PC-3 (cell line): ENCODE measurements around the gene TTYH2. TPM values are rescaled to one million over a fixed set of nuclear protein-coding genes. Genes with fewer than 3 reads are reported as not detected.

Experiments used
- ATAC-seq: fragments of 200-7000 bp; cut with Tn5 transposase; 2 replicates; pipeline ENCODE4 v1.9.1; 2020; ENCODE audit warnings: mild to moderate bottlenecking, moderate library complexity
- BruUV-seq: library from RNA; stranded (reverse); fragments of 400-500 nt; replicated peaks from 2 replicates; lab custom pipeline; 2021; lab: Mats Ljungman, UMichigan
- CTCF ChIA-PET: fragments of 300-600 bp; sonication (Branson Sonifier 250); formaldehyde crosslinking; loops from one replicate; lab custom pipeline; 2022; ENCODE audit warnings: antibody characterized with exemption; lab: Charles Lee
- POLR2A ChIA-PET: fragments of 300-600 bp; sonication (Branson Sonifier 250); formaldehyde crosslinking; loops from one replicate; lab custom pipeline; 2022; ENCODE audit warnings: antibody characterized with exemption; ENCODE audit not compliant: unreplicated experiment; lab: Charles Lee
- DNase-seq: peaks from one replicate; pipeline ENCODE4 v3.0.0-alpha.2; 2015
- H2AFZ ChIP-seq: fragments of 300-600 bp; sonication (generic); 2 replicates; pipeline ENCODE4 v1.6.0; 2016; ENCODE audit warnings: antibody characterized with exemption, low read length
- H3F3A ChIP-seq: fragments of 300-600 bp; sonication (generic); one replicate; pipeline ENCODE4 v1.6.0; 2017; ENCODE audit warnings: antibody characterized with exemption, low read length, control low read depth, mild to moderate bottlenecking; ENCODE audit not compliant: unreplicated experiment
- H3K27ac ChIP-seq: fragments of 300-600 bp; sonication (generic); 2 replicates; pipeline ENCODE4 v1.5.1; 2016; ENCODE audit warnings: mild to moderate bottlenecking, low read length
- H3K27me3 ChIP-seq: fragments of 300-600 bp; sonication (generic); 2 replicates; pipeline ENCODE4 v1.6.1; 2016; ENCODE audit warnings: low read length, mixed read lengths
- H3K36me3 ChIP-seq: fragments of 300-600 bp; sonication (generic); 2 replicates; pipeline ENCODE4 v1.6.1; 2016; ENCODE audit warnings: low read depth, mixed run types, low read length, mixed read lengths
- H3K4me1 ChIP-seq: fragments of 300-600 bp; sonication (generic); 2 replicates; pipeline ENCODE4 v1.5.1; 2016; ENCODE audit warnings: low read length; ENCODE audit not compliant: insufficient read depth
- H3K4me2 ChIP-seq: fragments of 300-600 bp; sonication (generic); 2 replicates; pipeline ENCODE4 v1.6.0; 2016; ENCODE audit warnings: low read length
- H3K4me3 ChIP-seq: fragments of 300-600 bp; sonication (generic); 2 replicates; pipeline ENCODE4 v1.5.1; 2016; ENCODE audit warnings: mild to moderate bottlenecking, low read length, mixed read lengths
- H3K79me2 ChIP-seq: fragments of 300-600 bp; sonication (generic); 2 replicates; pipeline ENCODE4 v1.6.1; 2017; ENCODE audit warnings: low read length, mixed read lengths
- H3K9ac ChIP-seq: fragments of 300-600 bp; sonication (generic); 2 replicates; pipeline ENCODE4 v1.6.0; 2016; ENCODE audit warnings: mild to moderate bottlenecking, low read length
- H3K9me2 ChIP-seq: fragments of 300-600 bp; sonication (generic); replicated peaks from 2 replicates; pipeline ENCODE4 v1.6.1; 2016; ENCODE audit warnings: mixed run types, low read length, mixed read lengths
- H3K9me3 ChIP-seq: fragments of 300-600 bp; sonication (generic); 2 replicates; pipeline ENCODE4 v1.6.1; 2016; ENCODE audit warnings: low read length, mixed read lengths
- H4K20me1 ChIP-seq: fragments of 300-600 bp; sonication (generic); 2 replicates; pipeline ENCODE4 v1.6.1; 2016; ENCODE audit warnings: low read length, mixed read lengths
- EZH2 ChIP-seq: fragments of 300-600 bp; sonication (generic); IDR thresholded peaks from one replicate; pipeline ENCODE4 v1.6.1; 2017; ENCODE audit warnings: antibody characterized with exemption, mild to moderate bottlenecking, low read length; ENCODE audit not compliant: unreplicated experiment
- EZH2phosphoT487 ChIP-seq: fragments of 300-600 bp; sonication (generic); IDR thresholded peaks from 2 replicates; pipeline ENCODE4 v1.6.1; 2018; ENCODE audit warnings: mild to moderate bottlenecking, antibody characterized with exemption, low read length, borderline replicate concordance
- intact Hi-C: fragments of 100-400 bp; cut with micrococcal nuclease; formaldehyde crosslinking; loops from 2 replicates; pipeline ENCODE4 v1.9.0; 2023
- total RNA-seq: library from RNA; depleted of rRNA; stranded (reverse); fragments of >200 nt; gene quantifications from 2 replicates; pipeline ENCODE4 v1.2.3, GENCODE V29; 2014
- TF ChIP-seq, protein P1 (sequence below): fragments of 300-600 bp; sonication (generic); conservative IDR thresholded peaks from 2 replicates; pipeline ENCODE4 v1.5.1; 2017; ENCODE audit warnings: antibody characterized with exemption, low read depth, mild to moderate bottlenecking, low read length

TTYH2 gene
- total RNA-seq, 1 experiment from 2014 or later: 17.6 TPM

DNA sequence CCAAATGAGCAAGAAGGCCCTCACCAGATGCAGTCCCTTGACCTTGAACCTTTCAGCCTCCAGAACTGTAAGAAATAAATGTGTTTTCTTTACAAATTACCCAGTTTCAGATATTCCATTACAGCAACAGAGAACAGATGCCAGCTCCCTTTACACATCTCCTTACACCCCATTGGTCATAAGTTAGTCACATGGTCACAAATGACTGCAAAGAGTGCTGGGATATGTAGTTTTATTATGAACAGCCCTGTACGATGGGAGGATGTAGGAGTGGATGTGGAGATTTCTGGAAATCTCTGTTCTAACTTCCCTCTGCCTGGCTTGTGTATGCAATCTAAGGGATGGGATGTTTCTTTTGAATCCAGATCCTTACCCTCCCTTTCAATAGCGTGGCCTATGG, 23.2 kb upstream of the TTYH2 start:
- H4K20me1 ChIP-seq: no peaks in the 10 kb centered on the region
- H3K36me3 ChIP-seq: no peaks in the 10 kb centered on the region
- ATAC-seq (peak; percentile 44; the same call in 1 of the 2 replicates), DNase-seq (peak; percentile 50)
- no peaks in the 10 kb centered on the region for H3K79me2 ChIP-seq
- no peak overlapping the region for H3K27ac ChIP-seq
- H3K4me2 ChIP-seq: no peak overlapping the region
- no peak overlapping the region for H3K9ac ChIP-seq
- BruUV-seq: no TSS peak
- H2AFZ ChIP-seq: no peak overlapping the region
- no peaks in the 10 kb centered on the region for H3F3A ChIP-seq
- POLR2A ChIA-PET: no interaction called here
- H3K4me3 ChIP-seq: no peak overlapping the region
- CTCF ChIA-PET: interaction anchor here (0.6 kb wide), 1 partner anchor 9 kb away, joined by 3 read pairs; no protein-coding TSS in a partner anchor
- TF ChIP-seq, protein P1, sequence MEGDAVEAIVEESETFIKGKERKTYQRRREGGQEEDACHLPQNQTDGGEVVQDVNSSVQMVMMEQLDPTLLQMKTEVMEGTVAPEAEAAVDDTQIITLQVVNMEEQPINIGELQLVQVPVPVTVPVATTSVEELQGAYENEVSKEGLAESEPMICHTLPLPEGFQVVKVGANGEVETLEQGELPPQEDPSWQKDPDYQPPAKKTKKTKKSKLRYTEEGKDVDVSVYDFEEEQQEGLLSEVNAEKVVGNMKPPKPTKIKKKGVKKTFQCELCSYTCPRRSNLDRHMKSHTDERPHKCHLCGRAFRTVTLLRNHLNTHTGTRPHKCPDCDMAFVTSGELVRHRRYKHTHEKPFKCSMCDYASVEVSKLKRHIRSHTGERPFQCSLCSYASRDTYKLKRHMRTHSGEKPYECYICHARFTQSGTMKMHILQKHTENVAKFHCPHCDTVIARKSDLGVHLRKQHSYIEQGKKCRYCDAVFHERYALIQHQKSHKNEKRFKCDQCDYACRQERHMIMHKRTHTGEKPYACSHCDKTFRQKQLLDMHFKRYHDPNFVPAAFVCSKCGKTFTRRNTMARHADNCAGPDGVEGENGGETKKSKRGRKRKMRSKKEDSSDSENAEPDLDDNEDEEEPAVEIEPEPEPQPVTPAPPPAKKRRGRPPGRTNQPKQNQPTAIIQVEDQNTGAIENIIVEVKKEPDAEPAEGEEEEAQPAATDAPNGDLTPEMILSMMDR: no peak
- TF ChIP-seq EZH2phosphoT487: no peak
- no peak for TF ChIP-seq EZH2
- H3K4me1 ChIP-seq: peaks cover 5% of the 10 kb centered on the region; the same call in 1 of the 2 replicates
- intact Hi-C loops: loop anchor here (5.0 kb wide), 1 partner anchor 763 kb away; no protein-coding TSS in a partner anchor
- no peaks in the 10 kb centered on the region for H3K9me3 ChIP-seq
- H3K27me3 ChIP-seq: peaks cover 27% of the 10 kb centered on the region
- H3K9me2 ChIP-seq: no peaks in the 10 kb centered on the region

DNA sequence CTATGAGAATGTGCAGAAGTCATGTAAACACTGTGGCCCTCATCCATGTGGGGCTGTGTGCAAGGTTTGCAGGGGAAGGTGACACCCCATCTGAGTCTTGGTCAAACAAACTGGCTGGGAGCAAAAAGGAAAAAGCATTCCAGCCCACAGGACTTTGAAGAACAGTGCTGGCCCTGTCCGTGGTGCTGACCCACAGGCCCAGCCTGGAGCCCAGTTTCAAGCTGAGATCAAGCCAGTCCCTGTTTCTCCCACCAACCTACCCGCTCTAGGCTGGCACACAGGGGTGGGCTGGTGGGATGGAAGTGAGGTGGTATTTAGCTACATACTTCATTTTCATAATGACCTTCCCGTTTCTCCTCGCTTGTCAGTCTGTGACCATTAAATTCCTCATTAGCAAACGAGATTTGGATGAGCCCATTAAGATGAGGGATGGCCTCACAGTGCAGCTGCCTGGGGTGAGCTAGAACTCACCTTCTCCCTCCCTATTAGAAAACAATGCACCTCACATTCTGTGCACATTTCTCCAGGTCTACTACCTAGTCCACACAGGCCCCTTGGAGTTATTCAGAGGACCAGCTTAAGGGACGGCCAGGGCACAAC, 22.5 kb upstream of the TTYH2 start:
- H4K20me1 ChIP-seq: no peaks in the 10 kb centered on the region
- DNase-seq: peak; percentile 49
- no peaks in the 10 kb centered on the region for H3K9me2 ChIP-seq
- no peaks in the 10 kb centered on the region for H3F3A ChIP-seq
- no peak overlapping the region for H3K4me2 ChIP-seq
- peaks cover 5% of the 10 kb centered on the region; the same call in 1 of the 2 replicates for H3K4me1 ChIP-seq
- H3K36me3 ChIP-seq: no peaks in the 10 kb centered on the region
- no peak overlapping the region for H3K27ac ChIP-seq
- TF ChIP-seq, protein P1: no peak
- TF ChIP-seq EZH2phosphoT487: no peak
- TF ChIP-seq EZH2: no peak
- no peak overlapping the region for H2AFZ ChIP-seq
- CTCF ChIA-PET: no interaction called here
- H3K9ac ChIP-seq: no peak overlapping the region
- H3K27me3 ChIP-seq: peaks cover 30% of the 10 kb centered on the region
- no peaks in the 10 kb centered on the region for H3K9me3 ChIP-seq
- intact Hi-C loops: loop anchor here (5.0 kb wide), 1 partner anchor 764 kb away; no protein-coding TSS in a partner anchor
- H3K4me3 ChIP-seq: no peak overlapping the region
- BruUV-seq: no TSS peak
- H3K79me2 ChIP-seq: no peaks in the 10 kb centered on the region
- no peak; the same call in 1 of the 2 replicates for ATAC-seq
- POLR2A ChIA-PET: no interaction called here
